Pulmonary artery endothelial cell (primary cell): ENCODE results near the gene ARL9. TPM values are rescaled to one million over a fixed set of nuclear protein-coding genes. Genes with fewer than 3 reads are reported as not detected.

Experiments used
- DNase-seq: peaks from one replicate; pipeline ENCODE4 v3.0.0-alpha.2; 2011; ENCODE audit warnings: low read depth, low spot score
- total RNA-seq: library from RNA; depleted of rRNA; stranded (reverse); fragments of >200 nt; gene quantifications from 2 replicates; pipeline ENCODE4 v1.2.3, GENCODE V29; 2014

Gene ARL9
- total RNA-seq, 1 donor from 2014 or later = 0.07 TPM

GRCh38 chr4:56531823-56532222 is 26.2 kb downstream of the ARL9 start:
- DNase-seq = no peak

DNA sequence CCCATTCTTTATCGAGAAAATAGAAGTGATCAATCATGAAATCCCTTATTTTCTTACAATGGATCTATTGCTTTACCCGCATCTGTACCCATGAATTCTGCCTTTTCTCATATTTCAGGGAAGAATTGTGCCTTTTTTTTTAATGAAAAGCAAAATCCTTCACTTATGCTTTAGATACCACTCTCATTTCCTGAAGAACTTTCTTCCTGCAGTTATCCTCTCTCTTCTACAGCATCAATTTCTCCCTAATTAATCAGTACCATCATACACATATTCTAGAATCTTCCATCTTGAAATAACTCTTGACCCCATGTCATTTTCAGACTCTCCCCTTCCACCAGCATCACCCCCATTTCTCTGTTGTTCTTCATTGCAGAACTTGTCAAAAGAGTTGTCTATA is 26.6 kb downstream of the ARL9 start:
- DNase-seq = no peak

DNA sequence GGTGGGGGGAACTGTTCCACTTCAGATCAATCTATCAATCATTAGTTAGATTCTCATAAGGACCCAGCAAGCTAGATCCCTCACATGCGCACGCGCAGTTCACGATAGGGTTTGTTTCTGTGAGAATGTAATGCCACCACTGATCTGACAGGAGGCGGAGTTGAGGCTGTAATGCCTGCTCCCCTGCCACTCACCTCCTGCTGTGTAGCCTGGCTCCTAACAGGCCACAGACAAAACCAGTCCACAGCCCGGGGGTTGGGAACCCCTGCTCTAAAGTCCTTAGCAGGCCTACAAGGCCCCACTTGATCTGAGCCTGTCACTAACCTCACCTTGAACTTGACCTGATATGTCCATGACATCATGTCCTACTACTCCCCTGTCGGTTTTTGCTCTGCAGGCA is 30.3 kb downstream of the ARL9 start:
- DNase-seq = no peak

DNA sequence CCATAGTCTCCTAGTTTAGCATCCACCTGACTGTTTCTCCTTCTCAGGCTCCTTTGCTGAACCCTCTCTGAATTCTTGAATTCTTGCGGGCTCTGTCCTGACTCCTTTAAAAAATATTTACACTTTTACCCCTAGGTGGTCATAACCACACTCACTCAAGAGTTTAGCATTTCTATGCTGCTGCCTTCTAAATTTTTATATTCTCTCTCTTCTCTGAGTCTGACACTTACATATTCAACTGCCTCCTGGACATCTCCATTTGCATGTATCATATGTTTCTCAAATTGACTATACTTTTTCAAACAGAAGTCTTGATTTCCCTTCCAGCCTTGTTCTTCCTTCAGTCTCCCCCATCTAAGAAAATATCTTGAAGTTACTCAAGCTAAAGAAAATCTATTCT is 31.6 kb downstream of the ARL9 start:
- no peak for DNase-seq

DNA sequence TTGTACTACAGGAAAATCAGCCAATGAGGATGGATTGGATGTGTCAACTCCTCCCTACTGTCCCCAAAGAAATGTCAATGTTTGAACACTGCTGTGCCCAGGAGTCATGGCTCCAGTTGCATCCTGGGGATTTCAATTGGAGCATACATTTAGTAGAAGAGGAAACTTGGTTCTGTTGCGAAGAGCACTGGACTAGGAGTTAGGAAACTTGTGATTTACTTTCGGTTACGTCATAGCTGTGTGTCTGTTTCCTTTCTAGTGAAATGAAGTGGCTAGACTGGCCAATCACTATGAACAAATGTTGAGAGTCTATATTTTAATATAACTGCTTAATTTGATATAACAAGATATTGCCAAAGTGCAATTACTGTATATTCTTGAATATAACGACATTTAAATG is 35.2 kb downstream of the ARL9 start:
- no peak for DNase-seq

GRCh38 chr4:56544573-56545131 is 39.1 kb downstream of the ARL9 start:
- DNase-seq = no peak

- DNase-seq = no peak
Observed at GRCh38 chr4:56550642-56551041, 45.1 kb downstream of the ARL9 start.

GRCh38 chr4:56551516-56551915 is 45.9 kb downstream of the ARL9 start:
- DNase-seq = no peak

GRCh38 chr4:56552273-56552672 is 46.7 kb downstream of the ARL9 start:
- DNase-seq = no peak

GRCh38 chr4:56570041-56570440 is 64.5 kb downstream of the ARL9 start:
- DNase-seq = no peak

Other genes starting within 250 kb of the ARL9 start
- gene AASDH, start 118.3 kb upstream of the ARL9 start, total RNA-seq = 10.5 and 13.7 TPM in 2 replicates
- gene PPAT, start 70.2 kb upstream of the ARL9 start, total RNA-seq = 22.6 and 29.1 TPM in 2 replicates
- gene PAICS, start 69.5 kb upstream of the ARL9 start, total RNA-seq = 53.5 and 88.0 TPM in 2 replicates
- 95.5 and 99.8 TPM in 2 replicates for gene SRP72, start 38.2 kb upstream of the ARL9 start, total RNA-seq
- 0.21 and 28.1 TPM in 2 replicates for gene HOPX, start 175.5 kb downstream of the ARL9 start, total RNA-seq